Vagina (tissue), 2 donors: ENCODE data around the gene TBC1D8B. TPM values are rescaled to one million over a fixed set of nuclear protein-coding genes. Genes with fewer than 3 reads are reported as not detected.

Experiments
- DNase-seq, 2 donors: peaks; one replicate each; pipeline ENCODE4 v3.0.0-alpha.2; 2017; ENCODE audit errors: extremely low spot score in 2 of 2
- H3K27ac ChIP-seq: fragments of 200-600 bp; sonication (generic); one replicate; pipeline ENCODE4 v1.5.1; 2019
- H3K27me3 ChIP-seq: fragments of 200-600 bp; sonication (generic); one replicate; pipeline ENCODE4 v1.5.1; 2019
- H3K36me3 ChIP-seq, 2 donors: fragments of 200-600 bp; sonication (generic); one replicate each; pipeline ENCODE4 v1.5.1; 2017 to 2019
- H3K4me1 ChIP-seq: fragments of 200-600 bp; sonication (generic); one replicate; pipeline ENCODE4 v1.5.1; 2019
- H3K4me3 ChIP-seq, 2 donors: fragments of 200-600 bp; sonication (generic); 1 replicate in 1 of 2; 2 replicates in 1 of 2; pipeline ENCODE4 v1.5.1; 2016 to 2019
- H3K9me3 ChIP-seq: fragments of 200-600 bp; sonication (generic); one replicate; pipeline ENCODE4 v1.5.1; 2019
- POLR2A ChIP-seq, 2 donors: fragments of 450-650 bp; IDR thresholded peaks; one replicate each; pipeline ENCODE4 v1.6.1; 2017; ENCODE audit warnings: antibody characterized with exemption in 2 of 2, mild to moderate bottlenecking in 2 of 2, moderate library complexity in 2 of 2
- POLR2AphosphoS5 ChIP-seq, 2 donors: sonication (generic); formaldehyde crosslinking; IDR thresholded peaks; one replicate each; pipeline ENCODE4 v1.9.0; 2017; ENCODE audit warnings: antibody characterized with exemption in 2 of 2, mild to moderate bottlenecking in 2 of 2, low read depth in 1 of 2; ENCODE audit not compliant: insufficient read depth in 1 of 2
- intact Hi-C: fragments of 100-400 bp; cut with DNase I; formaldehyde crosslinking; loops from one replicate; pipeline ENCODE4 v1.15.1; 2023
- total RNA-seq: library from RNA; depleted of rRNA; stranded (reverse); fragments of >200 nt; gene quantifications from one replicate; pipeline ENCODE4 v1.2.3, GENCODE V29; 2016
- TF ChIP-seq, protein P1 (sequence below), 3 experiments: fragments of 450-650 bp in 2 of 3; fragments of 200-600 bp in 1 of 3; sonication (generic) in 1 of 3; IDR thresholded peaks; one replicate each; pipeline ENCODE4 v1.5.1; 2017 to 2019; ENCODE audit warnings: antibody characterized with exemption in 3 of 3, mild to moderate bottlenecking in 2 of 3, moderate library complexity in 2 of 3

TBC1D8B gene
- total RNA-seq, 1 donor from 2014 or later: 4.7 TPM

DNA sequence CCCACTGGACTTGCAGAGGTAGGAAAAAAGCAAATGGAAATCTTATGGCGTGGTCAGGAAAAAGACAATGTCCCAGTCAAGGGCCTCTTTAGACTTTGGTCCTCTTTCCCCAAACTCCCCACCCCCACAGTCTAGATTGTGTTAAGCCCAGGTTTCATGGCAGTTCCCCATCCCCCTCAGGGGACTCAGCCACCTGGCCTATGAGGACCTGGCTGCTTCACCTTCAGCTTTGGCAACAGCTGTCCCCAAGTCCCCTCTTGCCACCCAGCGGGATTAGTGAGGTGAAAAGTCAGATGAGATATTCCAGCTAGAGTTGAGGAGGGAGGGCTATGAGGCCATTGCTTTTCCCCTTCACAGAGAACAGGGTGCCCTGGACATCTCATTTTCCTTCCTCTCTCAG is 100.2 kb downstream of the TBC1D8B start:
- Histone ChIP-seq H3K4me1 (no peaks in the 10 kb centered on the region), H3K36me3 (no peaks in the 10 kb centered on the region), H3K4me3 (no peak overlapping the region), H3K9me3 (no peaks in the 10 kb centered on the region), H3K27me3 (no peaks in the 10 kb centered on the region), H3K27ac (no peak overlapping the region)
- DNase-seq: no peak
- TF ChIP-seq POLR2AphosphoS5 (IDR thresholded peaks at IDR 0.05; ENCODE audit: insufficient read depth in 1 of 2, low read depth in 1 of 2) (no peak), POLR2A (IDR thresholded peaks at IDR 0.05) (no peak)
- TF ChIP-seq, protein P1, sequence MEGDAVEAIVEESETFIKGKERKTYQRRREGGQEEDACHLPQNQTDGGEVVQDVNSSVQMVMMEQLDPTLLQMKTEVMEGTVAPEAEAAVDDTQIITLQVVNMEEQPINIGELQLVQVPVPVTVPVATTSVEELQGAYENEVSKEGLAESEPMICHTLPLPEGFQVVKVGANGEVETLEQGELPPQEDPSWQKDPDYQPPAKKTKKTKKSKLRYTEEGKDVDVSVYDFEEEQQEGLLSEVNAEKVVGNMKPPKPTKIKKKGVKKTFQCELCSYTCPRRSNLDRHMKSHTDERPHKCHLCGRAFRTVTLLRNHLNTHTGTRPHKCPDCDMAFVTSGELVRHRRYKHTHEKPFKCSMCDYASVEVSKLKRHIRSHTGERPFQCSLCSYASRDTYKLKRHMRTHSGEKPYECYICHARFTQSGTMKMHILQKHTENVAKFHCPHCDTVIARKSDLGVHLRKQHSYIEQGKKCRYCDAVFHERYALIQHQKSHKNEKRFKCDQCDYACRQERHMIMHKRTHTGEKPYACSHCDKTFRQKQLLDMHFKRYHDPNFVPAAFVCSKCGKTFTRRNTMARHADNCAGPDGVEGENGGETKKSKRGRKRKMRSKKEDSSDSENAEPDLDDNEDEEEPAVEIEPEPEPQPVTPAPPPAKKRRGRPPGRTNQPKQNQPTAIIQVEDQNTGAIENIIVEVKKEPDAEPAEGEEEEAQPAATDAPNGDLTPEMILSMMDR (IDR thresholded peaks at IDR 0.05): no peak
- intact Hi-C loops: no loop called here

DNA sequence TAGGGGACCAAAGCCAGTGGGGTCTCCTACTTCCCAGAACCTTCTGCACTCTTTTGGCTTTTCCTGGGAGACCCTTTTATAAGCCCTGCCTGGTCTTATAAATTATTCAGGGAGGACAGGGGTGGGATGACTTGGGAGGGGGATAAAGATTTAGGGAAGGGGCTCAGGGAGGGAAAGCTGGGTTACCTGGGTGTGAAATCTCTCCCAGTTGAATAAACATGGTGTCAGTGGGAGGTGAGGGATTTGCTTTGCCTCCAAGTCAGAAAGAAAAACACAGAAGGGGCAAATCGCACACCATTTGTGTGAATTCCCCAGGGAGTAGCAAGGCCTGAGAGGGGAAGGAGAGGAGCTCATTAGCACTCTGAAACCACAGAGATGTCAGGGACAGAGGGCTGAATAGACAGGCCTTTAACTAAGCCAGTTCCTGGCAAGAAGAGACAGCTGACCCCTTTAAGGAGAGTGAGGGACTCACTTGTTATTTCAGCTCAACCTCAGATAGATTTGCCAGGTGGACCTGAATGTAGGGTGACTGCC is 100.9 kb downstream of the TBC1D8B start, which contains the start of gene RIPPLY1:
Gene RIPPLY1 (minus strand): TSS at position 51 of the 534 bp plus-strand sequence. CDS start 54 bp downstream, outside the sequence.
- Histone ChIP-seq H3K4me3 (no peak within 1 kb of the TSS), H3K36me3 (no peaks in the 10 kb centered on the region), H3K4me1 (no peaks in the 10 kb centered on the region), H3K9me3 (no peaks in the 10 kb centered on the region), H3K27me3 (no peaks in the 10 kb centered on the region), H3K27ac (no peak within 1 kb of the TSS)
- TF ChIP-seq POLR2AphosphoS5 (IDR thresholded peaks at IDR 0.05; ENCODE audit: insufficient read depth in 1 of 2, low read depth in 1 of 2): no peak
- TF ChIP-seq, protein P1 (IDR thresholded peaks at IDR 0.05): no peak
- TF ChIP-seq POLR2A (IDR thresholded peaks at IDR 0.05): no peak
- DNase-seq: no peak
- intact Hi-C loops: no loop called here

DNA sequence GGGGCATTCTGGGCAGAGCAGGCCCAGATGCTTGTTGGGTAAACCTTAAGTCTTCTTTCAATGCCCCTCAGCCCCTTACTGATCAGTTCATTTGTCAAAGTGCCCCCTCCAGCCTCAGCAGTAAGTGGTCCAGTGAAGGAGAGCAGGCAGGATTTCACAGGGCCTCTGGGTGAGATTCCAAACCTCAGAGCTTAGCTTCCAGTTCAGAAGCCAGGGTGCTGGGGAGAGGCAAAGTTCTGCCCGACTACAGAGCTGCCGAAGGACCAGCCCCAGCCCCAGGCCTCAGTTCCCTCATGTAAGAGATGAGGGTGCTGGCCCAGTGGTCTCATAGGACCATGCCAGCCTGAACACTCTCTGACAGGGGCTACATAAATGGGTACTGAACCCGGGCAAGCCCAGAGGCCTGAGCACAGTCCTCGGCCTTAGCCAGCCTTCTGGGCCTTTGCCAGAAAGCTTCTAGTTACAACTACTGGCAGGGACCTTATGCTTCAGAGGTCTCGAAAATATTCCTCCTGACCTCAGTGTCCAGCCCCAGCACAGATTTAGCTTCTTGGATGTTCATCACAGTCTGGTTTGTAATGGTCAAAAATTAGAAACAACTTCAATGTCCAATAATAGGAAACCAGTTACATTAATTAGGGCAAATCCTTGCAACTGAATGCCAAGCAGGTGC is 101.5 kb downstream of the TBC1D8B start:
- Histone ChIP-seq H3K4me3 (no peak overlapping the region), H3K27ac (no peak overlapping the region), H3K36me3 (no peaks in the 10 kb centered on the region), H3K4me1 (no peaks in the 10 kb centered on the region), H3K9me3 (no peaks in the 10 kb centered on the region), H3K27me3 (no peaks in the 10 kb centered on the region)
- intact Hi-C loops: no loop called here
- DNase-seq: peak in 1 of 2 donors; percentile 49
- TF ChIP-seq POLR2AphosphoS5 (IDR thresholded peaks at IDR 0.05; ENCODE audit: insufficient read depth in 1 of 2, low read depth in 1 of 2): no peak
- TF ChIP-seq, protein P1 (IDR thresholded peaks at IDR 0.05): no peak
- TF ChIP-seq POLR2A (IDR thresholded peaks at IDR 0.05): no peak

DNA sequence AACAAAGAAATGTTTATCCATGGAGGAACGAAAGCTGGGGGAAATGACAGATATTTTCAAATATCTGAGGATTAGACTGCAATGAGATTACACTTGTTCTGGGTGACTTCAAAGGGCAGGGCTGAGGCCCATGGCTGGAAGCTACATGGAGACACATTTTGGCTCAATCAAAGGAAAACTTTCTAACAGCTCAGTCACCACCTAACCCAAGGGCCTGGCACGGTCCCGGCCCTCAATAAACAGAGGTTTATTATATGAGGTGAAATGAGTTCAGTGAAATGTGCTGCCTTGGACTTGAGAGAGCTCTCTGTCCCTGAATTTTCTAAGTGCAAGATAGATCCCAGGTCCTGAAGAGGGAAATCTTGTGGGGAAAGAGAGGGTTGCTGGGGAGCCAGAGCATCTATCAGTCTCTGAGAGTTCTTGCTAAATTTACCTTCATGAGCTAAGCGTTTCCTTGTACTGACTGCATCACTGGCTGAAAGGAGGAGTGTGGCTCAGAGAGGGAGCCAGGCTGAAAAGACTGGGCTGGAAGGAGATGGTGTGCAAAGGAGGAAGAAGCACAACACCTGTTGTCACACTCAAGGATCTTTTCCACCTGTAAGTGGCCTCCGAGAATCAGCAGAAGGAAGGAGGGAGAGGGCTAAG is 102.7 kb downstream of the TBC1D8B start:
- intact Hi-C loops: no loop called here
- DNase-seq: peak in 1 of 2 donors; percentile 27
- TF ChIP-seq POLR2AphosphoS5 (IDR thresholded peaks at IDR 0.05; ENCODE audit: insufficient read depth in 1 of 2, low read depth in 1 of 2) (no peak), POLR2A (IDR thresholded peaks at IDR 0.05) (no peak)
- TF ChIP-seq, protein P1 (IDR thresholded peaks at IDR 0.05): no peak
- H3K27ac ChIP-seq: no peak overlapping the region
- H3K4me1 ChIP-seq: no peaks in the 10 kb centered on the region
- H3K27me3 ChIP-seq: no peaks in the 10 kb centered on the region
- no peak overlapping the region for H3K4me3 ChIP-seq
- H3K36me3 ChIP-seq: no peaks in the 10 kb centered on the region
- H3K9me3 ChIP-seq: no peaks in the 10 kb centered on the region

DNA sequence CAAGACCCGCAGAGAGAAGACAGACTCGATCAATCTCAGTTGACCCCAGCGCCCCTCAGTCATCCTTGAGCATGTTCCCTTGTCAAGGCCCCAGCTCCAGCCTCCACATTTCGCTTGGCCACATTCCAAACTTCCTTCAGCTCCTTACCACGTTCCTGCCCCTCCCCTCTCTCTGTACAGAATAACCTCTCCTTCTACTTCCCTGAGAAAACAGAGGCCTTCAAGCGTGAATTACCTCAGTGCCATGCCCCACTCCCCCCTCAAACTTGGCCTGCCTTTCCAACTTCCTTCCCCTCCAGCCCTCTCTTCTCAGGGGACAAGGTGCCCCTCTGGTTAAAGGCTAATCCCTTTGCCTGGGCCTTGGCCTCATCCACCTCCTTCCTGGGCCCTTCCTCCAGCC is 103.9 kb downstream of the TBC1D8B start:
- H3K4me1 ChIP-seq: no peaks in the 10 kb centered on the region
- DNase-seq: peak in 1 of 2 donors; percentile 52
- H3K36me3 ChIP-seq: no peaks in the 10 kb centered on the region
- H3K9me3 ChIP-seq: no peaks in the 10 kb centered on the region
- H3K27ac ChIP-seq: no peak overlapping the region
- TF ChIP-seq, protein P1 (IDR thresholded peaks at IDR 0.05): no peak
- TF ChIP-seq POLR2A (IDR thresholded peaks at IDR 0.05) (no peak), POLR2AphosphoS5 (IDR thresholded peaks at IDR 0.05; ENCODE audit: insufficient read depth in 1 of 2, low read depth in 1 of 2) (no peak)
- intact Hi-C loops: no loop called here
- H3K27me3 ChIP-seq: no peaks in the 10 kb centered on the region
- H3K4me3 ChIP-seq: no peak overlapping the region
